ENCODE data around the gene ABR. TPM values are rescaled to one million over a fixed set of nuclear protein-coding genes. Genes with fewer than 3 reads are reported as not detected.

ABR gene
- total RNA-seq, 1 donor from 2014 or later = 59.7 TPM

- Mint-ChIP-seq H3K9me3 (no peaks in the 10 kb centered on the region), H3K4me1 (no peaks in the 10 kb centered on the region), H3K27ac (ENCODE audit: unreplicated experiment) (no peak overlapping the region), H3K4me3 (no peak overlapping the region), H3K36me3 (ENCODE audit: low read depth) (peaks cover 20% of the 10 kb centered on the region), H3K27me3 (ENCODE audit: low read depth) (no peaks in the 10 kb centered on the region)
- no peak for DNase-seq (ENCODE audit: low read depth, low spot score)
- TF ChIP-seq CTCF (conservative IDR thresholded peaks at IDR 0.05) = no peak
Observed at GRCh38 chr17:1056761-1057160, 123.0 kb downstream of the ABR start.

- H3K27me3 Mint-ChIP-seq (ENCODE audit: low read depth) = no peaks in the 10 kb centered on the region
- H3K27ac Mint-ChIP-seq (ENCODE audit: unreplicated experiment) = no peak overlapping the region
- H3K4me3 Mint-ChIP-seq = no peak overlapping the region
- peak; percentile 78 for TF ChIP-seq CTCF (conservative IDR thresholded peaks at IDR 0.05)
- H3K36me3 Mint-ChIP-seq (ENCODE audit: low read depth) = peaks cover 20% of the 10 kb centered on the region
- H3K4me1 Mint-ChIP-seq = no peaks in the 10 kb centered on the region
- peak; percentile 76 for DNase-seq (ENCODE audit: low read depth, low spot score)
- H3K9me3 Mint-ChIP-seq = no peaks in the 10 kb centered on the region
Observed at GRCh38 chr17:1055751-1056645, 123.8 kb downstream of the ABR start.

DNA sequence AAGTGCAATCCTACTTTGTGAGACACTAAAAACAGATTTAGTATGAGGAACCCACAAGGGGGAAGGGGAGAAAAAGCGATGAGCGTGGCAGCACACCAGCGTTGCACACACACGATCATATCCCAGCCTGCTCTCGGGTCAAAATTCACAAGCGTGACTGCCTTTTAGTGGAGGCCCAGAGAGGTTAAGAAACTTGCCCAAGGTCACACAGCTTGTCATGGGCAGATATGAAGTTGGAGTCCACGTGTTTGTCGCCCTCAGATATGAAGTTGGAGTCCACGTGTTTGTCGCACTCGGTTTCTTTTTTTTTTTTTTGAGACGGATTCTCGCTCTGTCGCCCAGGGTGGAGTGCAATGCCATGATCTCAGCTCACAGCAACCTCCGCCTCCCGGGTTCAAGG lies 124.5 kb downstream of the ABR start:
- no peak overlapping the region for H3K4me3 Mint-ChIP-seq
- H3K27me3 Mint-ChIP-seq (ENCODE audit: low read depth) = no peaks in the 10 kb centered on the region
- DNase-seq (ENCODE audit: low read depth, low spot score) = no peak
- H3K36me3 Mint-ChIP-seq (ENCODE audit: low read depth) = peaks cover 20% of the 10 kb centered on the region
- no peaks in the 10 kb centered on the region for H3K9me3 Mint-ChIP-seq
- H3K27ac Mint-ChIP-seq (ENCODE audit: unreplicated experiment) = no peak overlapping the region
- no peaks in the 10 kb centered on the region for H3K4me1 Mint-ChIP-seq
- no peak for TF ChIP-seq CTCF (conservative IDR thresholded peaks at IDR 0.05)

DNA sequence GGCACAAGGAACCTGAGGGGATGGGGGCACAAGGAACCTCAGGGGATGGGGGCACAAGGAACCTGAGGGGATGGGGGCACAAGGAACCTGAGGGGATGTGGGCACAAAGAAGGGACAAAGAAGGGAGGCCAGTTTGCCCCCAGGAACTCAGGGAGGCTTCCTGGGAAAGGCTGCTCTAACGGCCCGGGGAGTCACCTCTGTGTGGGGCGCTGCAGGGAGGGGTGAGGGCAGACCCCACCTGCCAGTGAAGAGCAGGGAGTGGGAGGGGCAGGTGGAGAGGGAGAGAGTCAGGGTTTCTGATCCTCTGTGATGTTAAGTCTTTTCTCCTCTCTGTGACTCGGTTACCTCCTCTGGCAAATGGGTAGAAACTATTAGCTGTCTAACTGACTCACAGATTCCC lies 125.1 kb downstream of the ABR start:
- Mint-ChIP-seq H3K27me3 (ENCODE audit: low read depth) (no peaks in the 10 kb centered on the region), H3K27ac (ENCODE audit: unreplicated experiment) (no peak overlapping the region), H3K4me1 (no peaks in the 10 kb centered on the region), H3K4me3 (no peak overlapping the region), H3K36me3 (ENCODE audit: low read depth) (peaks cover 18% of the 10 kb centered on the region), H3K9me3 (no peaks in the 10 kb centered on the region)
- no peak for DNase-seq (ENCODE audit: low read depth, low spot score)
- no peak for TF ChIP-seq CTCF (conservative IDR thresholded peaks at IDR 0.05)

GRCh38 chr17:1053661-1054360 lies 126.0 kb downstream of the ABR start:
- peaks cover 12% of the 10 kb centered on the region for H3K36me3 Mint-ChIP-seq (ENCODE audit: low read depth)
- no peak overlapping the region for H3K4me3 Mint-ChIP-seq
- no peaks in the 10 kb centered on the region for H3K4me1 Mint-ChIP-seq
- H3K9me3 Mint-ChIP-seq = no peaks in the 10 kb centered on the region
- TF ChIP-seq CTCF (conservative IDR thresholded peaks at IDR 0.05) = no peak
- peak overlapping the region; percentile 57 for H3K27ac Mint-ChIP-seq (ENCODE audit: unreplicated experiment)
- DNase-seq (ENCODE audit: low read depth, low spot score) = no peak
- H3K27me3 Mint-ChIP-seq (ENCODE audit: low read depth) = no peaks in the 10 kb centered on the region
